ENCODE results near the gene KANSL1.

Gene KANSL1

DNA sequence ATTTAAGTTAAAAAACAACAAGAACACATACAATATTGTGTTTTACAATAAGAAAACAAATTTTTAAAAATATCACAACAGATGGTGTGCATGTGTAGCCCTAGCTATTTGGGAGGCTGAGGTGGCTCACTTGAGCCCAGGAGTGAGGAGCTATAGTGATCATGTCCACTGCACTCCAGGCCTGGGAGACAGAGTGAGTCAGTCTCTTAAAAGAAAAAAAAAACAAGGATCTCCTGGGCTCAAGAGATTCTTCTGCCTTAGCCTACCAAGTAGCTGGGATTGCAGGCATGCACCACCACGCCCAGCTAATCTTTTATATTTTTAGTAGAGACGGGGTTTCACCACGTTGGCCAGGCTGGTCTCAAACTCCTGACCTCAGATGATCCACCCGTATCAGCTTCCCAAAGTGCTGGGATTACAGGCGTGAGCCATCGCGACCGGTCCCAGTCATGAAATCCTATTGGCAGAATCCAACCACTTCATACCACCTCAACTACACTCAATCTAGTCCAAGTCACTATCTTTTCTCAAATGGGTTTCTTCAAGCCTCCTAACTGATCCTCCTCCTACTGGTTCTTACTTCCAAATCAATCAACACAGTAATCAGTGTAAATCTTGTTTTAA, 139.2 kb downstream of the KANSL1 start:
- DNase-seq (ENCODE audit: extremely low read depth, low read depth), result peak; percentile 52
- no peak overlapping the region for H3K4me3 ChIP-seq (replicated peaks; ENCODE audit: low read depth, low read length)
- TF ChIP-seq, protein P1, sequence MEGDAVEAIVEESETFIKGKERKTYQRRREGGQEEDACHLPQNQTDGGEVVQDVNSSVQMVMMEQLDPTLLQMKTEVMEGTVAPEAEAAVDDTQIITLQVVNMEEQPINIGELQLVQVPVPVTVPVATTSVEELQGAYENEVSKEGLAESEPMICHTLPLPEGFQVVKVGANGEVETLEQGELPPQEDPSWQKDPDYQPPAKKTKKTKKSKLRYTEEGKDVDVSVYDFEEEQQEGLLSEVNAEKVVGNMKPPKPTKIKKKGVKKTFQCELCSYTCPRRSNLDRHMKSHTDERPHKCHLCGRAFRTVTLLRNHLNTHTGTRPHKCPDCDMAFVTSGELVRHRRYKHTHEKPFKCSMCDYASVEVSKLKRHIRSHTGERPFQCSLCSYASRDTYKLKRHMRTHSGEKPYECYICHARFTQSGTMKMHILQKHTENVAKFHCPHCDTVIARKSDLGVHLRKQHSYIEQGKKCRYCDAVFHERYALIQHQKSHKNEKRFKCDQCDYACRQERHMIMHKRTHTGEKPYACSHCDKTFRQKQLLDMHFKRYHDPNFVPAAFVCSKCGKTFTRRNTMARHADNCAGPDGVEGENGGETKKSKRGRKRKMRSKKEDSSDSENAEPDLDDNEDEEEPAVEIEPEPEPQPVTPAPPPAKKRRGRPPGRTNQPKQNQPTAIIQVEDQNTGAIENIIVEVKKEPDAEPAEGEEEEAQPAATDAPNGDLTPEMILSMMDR (IDR thresholded peaks at IDR 0.05; ENCODE audit: low read depth, low read length, missing control alignments), result no peak

DNA sequence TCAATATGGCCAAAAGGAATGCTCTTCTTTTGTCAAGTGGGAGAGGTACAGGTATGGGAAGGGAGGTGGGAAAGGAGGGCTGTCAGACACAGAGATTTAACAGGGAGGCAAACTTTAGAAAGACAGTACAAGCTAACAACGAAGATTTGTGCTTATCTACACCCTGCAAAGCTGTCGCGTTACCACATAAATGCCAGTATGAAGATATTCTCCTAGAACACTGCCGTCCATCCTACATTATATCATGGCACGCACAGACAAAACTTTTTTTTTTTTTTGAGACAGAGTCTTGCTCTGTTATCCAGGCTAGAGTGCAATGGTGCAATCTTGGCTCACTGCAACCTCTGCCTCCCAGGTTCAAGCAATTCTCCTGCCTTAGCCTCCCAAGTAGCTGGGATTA, 143.6 kb downstream of the KANSL1 start:
- DNase-seq (ENCODE audit: extremely low read depth, low read depth), result no peak
- TF ChIP-seq, protein P1 (IDR thresholded peaks at IDR 0.05; ENCODE audit: low read depth, low read length, missing control alignments), result no peak

DNA sequence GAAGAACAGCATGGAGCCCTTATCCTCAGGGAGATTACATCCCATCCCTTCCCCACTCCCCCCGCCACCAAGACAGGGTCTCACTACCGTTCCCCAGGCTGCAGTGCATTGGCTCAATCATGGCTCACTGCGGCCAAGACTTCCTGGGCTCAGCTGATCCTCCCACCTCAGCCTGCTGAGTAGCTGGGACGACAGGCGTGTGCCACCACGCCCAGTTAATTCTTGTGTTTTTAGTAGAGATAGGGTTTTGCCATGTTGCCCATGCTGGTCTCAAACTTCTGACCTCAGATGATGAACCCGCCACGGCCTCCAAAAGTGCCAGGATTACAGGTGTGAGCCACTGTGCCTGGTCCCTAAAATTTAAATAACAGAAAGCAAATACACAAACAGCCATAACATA, 145.4 kb downstream of the KANSL1 start:
- no peak for DNase-seq (ENCODE audit: extremely low read depth, low read depth)
- H3K4me3 ChIP-seq (replicated peaks; ENCODE audit: low read depth, low read length), result no peak overlapping the region
- TF ChIP-seq, protein P1 (IDR thresholded peaks at IDR 0.05; ENCODE audit: low read depth, low read length, missing control alignments), result no peak

More for the DNA sequence above, 143.6 kb downstream of the KANSL1 start:
- H3K4me3 ChIP-seq (replicated peaks; ENCODE audit: low read depth, low read length), result no peak overlapping the region

DNA sequence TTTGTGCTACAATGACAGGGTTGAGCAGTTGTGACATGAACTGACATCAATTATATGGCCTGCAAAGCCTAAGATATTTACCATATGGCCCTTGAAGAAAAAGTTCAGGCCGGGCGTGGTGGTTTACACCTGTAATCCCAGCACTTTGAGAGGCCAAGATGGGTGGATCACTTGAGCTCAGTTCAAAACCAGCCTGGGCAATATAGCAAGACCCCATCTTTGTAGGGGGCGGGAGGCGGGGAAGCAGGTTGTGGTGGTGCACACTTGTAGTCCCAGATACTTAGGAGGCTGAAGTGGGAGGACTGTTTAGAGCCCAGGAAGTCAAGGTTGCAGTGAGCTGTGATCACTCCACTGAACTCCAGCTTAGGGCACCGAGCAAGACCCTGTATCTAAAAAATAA, 145.8 kb downstream of the KANSL1 start:
- no peak for DNase-seq (ENCODE audit: extremely low read depth, low read depth)
- TF ChIP-seq, protein P1 (IDR thresholded peaks at IDR 0.05; ENCODE audit: low read depth, low read length, missing control alignments), result no peak
- H3K4me3 ChIP-seq (replicated peaks; ENCODE audit: low read depth, low read length), result no peak overlapping the region

DNA sequence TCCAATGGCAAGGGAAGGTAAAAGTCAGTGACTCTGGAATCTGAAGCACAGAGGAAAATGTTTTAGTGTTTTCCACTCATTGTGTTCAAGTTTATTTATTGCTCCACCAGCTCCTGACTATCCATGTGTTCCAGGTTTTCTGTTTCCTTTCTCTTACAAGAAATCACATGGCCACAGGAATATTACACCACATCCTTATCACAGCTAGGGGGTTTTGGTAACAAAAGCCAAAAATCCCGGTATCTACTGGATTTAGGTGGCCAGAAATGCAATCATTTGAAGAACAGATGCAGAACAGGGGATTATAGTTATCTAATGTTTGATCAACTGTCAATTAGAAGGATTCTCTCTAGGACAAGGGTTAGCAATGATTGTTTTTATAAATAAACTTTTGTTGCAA, 146.3 kb downstream of the KANSL1 start:
- no peak overlapping the region for H3K4me3 ChIP-seq (replicated peaks; ENCODE audit: low read depth, low read length)
- TF ChIP-seq, protein P1 (IDR thresholded peaks at IDR 0.05; ENCODE audit: low read depth, low read length, missing control alignments), result no peak
- DNase-seq (ENCODE audit: extremely low read depth, low read depth), result no peak

DNA sequence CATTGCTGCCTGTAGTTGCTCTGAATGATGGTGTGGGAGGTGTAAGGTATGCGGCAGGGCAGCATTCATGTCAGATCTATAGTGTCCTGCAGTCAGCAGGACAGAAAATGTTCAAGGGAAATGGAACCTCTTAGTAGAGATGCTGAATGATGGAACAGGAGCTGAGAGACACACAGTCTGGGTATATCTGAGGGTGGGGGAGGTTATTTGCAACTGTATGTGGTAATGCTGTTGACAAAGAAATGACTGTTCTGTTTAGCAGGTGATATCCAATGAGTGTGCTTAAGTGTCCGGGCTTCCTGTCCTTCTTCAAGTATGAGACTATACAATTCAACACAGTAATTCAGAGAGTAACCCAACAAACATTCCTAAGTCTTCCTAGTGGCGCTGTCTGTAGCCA, 147.6 kb downstream of the KANSL1 start:
- TF ChIP-seq, protein P1 (IDR thresholded peaks at IDR 0.05; ENCODE audit: low read depth, low read length, missing control alignments), result no peak
- DNase-seq (ENCODE audit: extremely low read depth, low read depth), result no peak

DNA sequence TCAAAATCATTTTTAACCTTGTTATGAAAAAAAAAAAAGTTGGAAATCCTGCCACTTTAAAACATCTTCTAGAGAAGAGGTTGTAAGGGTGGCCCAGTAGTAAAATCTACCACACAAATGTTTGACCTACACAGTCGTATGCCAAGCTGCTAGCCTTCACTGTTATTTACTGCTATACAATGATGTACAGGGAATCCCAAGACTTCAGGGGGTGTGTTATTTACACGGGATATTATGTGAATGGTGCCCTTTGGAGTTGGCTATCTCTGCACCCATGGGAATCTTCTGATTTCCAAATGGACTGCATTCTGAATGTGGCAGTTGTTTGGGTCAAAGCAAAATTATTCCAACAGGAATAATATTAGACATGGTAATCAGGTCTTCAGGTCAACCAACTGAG, 148.2 kb downstream of the KANSL1 start:
- no peak for DNase-seq (ENCODE audit: extremely low read depth, low read depth)
- H3K4me3 ChIP-seq (replicated peaks; ENCODE audit: low read depth, low read length), result no peak overlapping the region
- TF ChIP-seq, protein P1 (IDR thresholded peaks at IDR 0.05; ENCODE audit: low read depth, low read length, missing control alignments), result no peak

More for the DNA sequence above, 147.6 kb downstream of the KANSL1 start:
- H3K4me3 ChIP-seq (replicated peaks; ENCODE audit: low read depth, low read length), result no peak overlapping the region
